IPS DF 19.7 (cell line): ENCODE measurements around the gene TMEM17.

Experiments used
- DNase-seq: peaks from one replicate; pipeline ENCODE4 v3.0.0-alpha.2; 2013; ENCODE audit warnings: low read depth, low spot score

The TMEM17 gene

GRCh38 chr2:62473246-62473827 is 32.7 kb downstream of the TMEM17 start:
- DNase-seq, result no peak

- no peak for DNase-seq
Observed at GRCh38 chr2:62472312-62472711, 33.7 kb downstream of the TMEM17 start.

- no peak for DNase-seq
Observed at GRCh38 chr2:62471816-62472215, 34.2 kb downstream of the TMEM17 start.

GRCh38 chr2:62471404-62471803 is 34.6 kb downstream of the TMEM17 start:
- DNase-seq, result no peak

- no peak for DNase-seq
Observed at GRCh38 chr2:62469548-62469947, 36.4 kb downstream of the TMEM17 start.

- DNase-seq, result no peak
Observed at GRCh38 chr2:62469114-62469513, 36.9 kb downstream of the TMEM17 start.

- DNase-seq, result no peak
Observed at GRCh38 chr2:62467475-62468321, 38.3 kb downstream of the TMEM17 start.

GRCh38 chr2:62467100-62467474 is 38.9 kb downstream of the TMEM17 start:
- no peak for DNase-seq

- DNase-seq, result no peak
Observed at GRCh38 chr2:62466503-62466854, 39.5 kb downstream of the TMEM17 start.

- DNase-seq, result peak; percentile 89
Observed at GRCh38 chr2:62465741-62466502, 40.1 kb downstream of the TMEM17 start.

GRCh38 chr2:62465039-62465740 is 40.8 kb downstream of the TMEM17 start:
- no peak for DNase-seq

GRCh38 chr2:62464221-62465007 is 41.6 kb downstream of the TMEM17 start:
- DNase-seq, result no peak

- DNase-seq, result no peak
Observed at GRCh38 chr2:62462211-62462610, 43.8 kb downstream of the TMEM17 start.

GRCh38 chr2:62461707-62462106 is 44.3 kb downstream of the TMEM17 start:
- DNase-seq, result no peak

GRCh38 chr2:62461017-62461553 is 44.9 kb downstream of the TMEM17 start:
- DNase-seq, result no peak

- DNase-seq, result no peak
Observed at GRCh38 chr2:62460175-62460574, 45.8 kb downstream of the TMEM17 start.

GRCh38 chr2:62459672-62460071 is 46.3 kb downstream of the TMEM17 start:
- DNase-seq, result no peak

GRCh38 chr2:62459106-62459505 is 46.9 kb downstream of the TMEM17 start:
- DNase-seq, result no peak

GRCh38 chr2:62458671-62459081 is 47.3 kb downstream of the TMEM17 start:
- no peak for DNase-seq

GRCh38 chr2:62458206-62458641 is 47.8 kb downstream of the TMEM17 start:
- DNase-seq, result no peak

GRCh38 chr2:62457556-62457955 is 48.4 kb downstream of the TMEM17 start:
- DNase-seq, result no peak
